Endothelial cell of umbilical vein (primary cell): ENCODE results near the gene LSM11. TPM values are rescaled to one million over a fixed set of nuclear protein-coding genes. Genes with fewer than 3 reads are reported as not detected.
A peak's percentile ranks its signal among the peaks of the same experiment; 100 is the strongest.

Experiments used
- BruUV-seq: library from RNA; stranded (reverse); fragments of 400-500 nt; replicated peaks from 2 replicates; lab custom pipeline; 2021; lab: Mats Ljungman, UMichigan
- CTCF ChIA-PET: fragments of 300-600, 350-600 bp; sonication (Branson Sonifier 250); formaldehyde crosslinking; loops from one replicate; lab custom pipeline; 2021; ENCODE audit warnings: antibody characterized with exemption, inconsistent platforms; lab: Charles Lee
- POLR2A ChIA-PET: fragments of 300-600, 350-600 bp; sonication (Branson Sonifier 250); formaldehyde crosslinking; loops from one replicate; lab custom pipeline; 2021; ENCODE audit warnings: antibody characterized with exemption, inconsistent platforms; lab: Charles Lee
- DNase-seq: peaks from one replicate; pipeline ENCODE4 v3.0.0-alpha.2; 2011; ENCODE audit warnings: low read depth, low spot score
- FAIRE-seq: peaks from 2 replicates; lab custom pipeline; 2011; peaks lifted over from hg19 to GRCh38; lab: Jason Lieb, UNC
- H2AFZ ChIP-seq: 2 replicates; pipeline ENCODE4 v1.6.0; 2012; ENCODE audit warnings: low read depth, low read length, control low read depth, inconsistent platforms
- H3K27ac ChIP-seq: 2 replicates; pipeline ENCODE4 v1.5.1; 2011; ENCODE audit warnings: low read depth, mild to moderate bottlenecking, control low read depth, low read length, moderate library complexity; ENCODE audit not compliant: insufficient read depth
- H3K27me3 ChIP-seq, 2 experiments: 2 replicates each; pipeline versions ENCODE4 v1.6.0 to v1.6.1; 2011; ENCODE audit warnings: low read length in 2 of 2, mixed read lengths in 1 of 2; ENCODE audit not compliant: control insufficient read depth in 2 of 2, insufficient read depth in 2 of 2
- H3K36me3 ChIP-seq, 2 experiments: 2 replicates in 1 of 2; 3 replicates in 1 of 2; pipeline ENCODE4 v1.5.1; 2011; ENCODE audit warnings: low read length in 2 of 2, mild to moderate bottlenecking in 1 of 2, moderate library complexity in 1 of 2; ENCODE audit not compliant: control insufficient read depth in 2 of 2, insufficient read depth in 2 of 2; ENCODE audit errors: extremely low read depth in 1 of 2
- H3K4me1 ChIP-seq: 3 replicates; pipeline ENCODE4 v1.5.1; 2011; ENCODE audit warnings: mild to moderate bottlenecking, low read length; ENCODE audit not compliant: control insufficient read depth, insufficient read depth; ENCODE audit errors: extremely low read depth
- H3K4me2 ChIP-seq: 2 replicates; pipeline ENCODE4 v1.6.1; 2011; ENCODE audit warnings: low read length, control low read depth, mixed read lengths; ENCODE audit not compliant: insufficient read depth
- H3K4me3 ChIP-seq, 3 experiments: fragments of 200-600 bp in 1 of 3; sonication (generic), shearing (Covaris generic) in 1 of 3; replicated peaks in 1 of 3; 2 replicates each; pipeline ENCODE4 v1.5.1; 2011 to 2016; ENCODE audit warnings: control low read depth in 3 of 3, low read length in 3 of 3, mild to moderate bottlenecking in 2 of 3, inconsistent platforms in 1 of 3, low read depth in 1 of 3, moderate library complexity in 1 of 3; ENCODE audit not compliant: insufficient read depth in 1 of 3
- H3K79me2 ChIP-seq: 2 replicates; pipeline ENCODE4 v1.6.0; 2012; ENCODE audit warnings: low read length, inconsistent platforms; ENCODE audit not compliant: control insufficient read depth, insufficient read depth
- H3K9ac ChIP-seq: replicated peaks from 2 replicates; pipeline ENCODE3; 2011; ENCODE audit warnings: low read length, control low read depth; ENCODE audit not compliant: insufficient read depth; ENCODE audit errors: extremely low read depth
- H3K9me1 ChIP-seq: replicated peaks from 3 replicates; pipeline ENCODE4 v1.6.0; 2011; ENCODE audit warnings: mild to moderate bottlenecking, low read length; ENCODE audit not compliant: control insufficient read depth, insufficient read depth; ENCODE audit errors: extremely low read depth
- H3K9me3 ChIP-seq: replicated peaks from 2 replicates; pipeline ENCODE4 v1.5.1; 2012; ENCODE audit warnings: low read length, inconsistent platforms; ENCODE audit not compliant: control insufficient read depth, insufficient read depth
- H4K20me1 ChIP-seq: replicated peaks from 2 replicates; pipeline ENCODE3; 2011; ENCODE audit warnings: mild to moderate bottlenecking, low read length; ENCODE audit not compliant: control insufficient read depth, insufficient read depth; ENCODE audit errors: extremely low read depth
- EZH2 ChIP-seq: IDR thresholded peaks from 2 replicates; pipeline ENCODE4 v1.6.1; 2012; ENCODE audit warnings: borderline replicate concordance, low read depth, mild to moderate bottlenecking, moderate library complexity, low read length, inconsistent platforms; ENCODE audit not compliant: severe bottlenecking
- FOS ChIP-seq: IDR thresholded peaks from 2 replicates; pipeline ENCODE4 v1.6.1; 2011; ENCODE audit warnings: mild to moderate bottlenecking, low read length, moderate library complexity, borderline replicate concordance; ENCODE audit not compliant: insufficient read depth
- GATA2 ChIP-seq: IDR thresholded peaks from 2 replicates; pipeline ENCODE4 v1.7.0; 2011; ENCODE audit warnings: low read depth, mild to moderate bottlenecking, moderate library complexity, mixed read lengths, low read length; ENCODE audit not compliant: insufficient read length, insufficient read depth
- JUN ChIP-seq: IDR thresholded peaks from 2 replicates; pipeline ENCODE4 v1.6.1; 2011; ENCODE audit warnings: borderline replicate concordance, low read depth; ENCODE audit not compliant: insufficient read length, insufficient read depth
- MAX ChIP-seq: IDR thresholded peaks from 2 replicates; pipeline ENCODE4 v1.6.1; 2011; ENCODE audit not compliant: insufficient read depth, insufficient read length
- MYC ChIP-seq: IDR thresholded peaks from one replicate; pipeline ENCODE4 v1.6.1; 2011; ENCODE audit warnings: mild to moderate bottlenecking, low read depth, low read length
- POLR2A ChIP-seq: IDR thresholded peaks from 2 replicates; pipeline ENCODE4 v1.6.1; 2012; ENCODE audit warnings: low read depth, mild to moderate bottlenecking, control low read depth, low read length
- POLR2AphosphoS5 ChIP-seq: IDR thresholded peaks from 2 replicates; pipeline ENCODE4 v1.6.1; 2012; ENCODE audit warnings: low read depth, mild to moderate bottlenecking, control low read depth, low read length, moderate library complexity; ENCODE audit not compliant: insufficient read depth
- dilution Hi-C: fragments of 300-500 bp; cut with MboI; formaldehyde crosslinking; loops from one replicate; pipeline ENCODE4 v1.15.0; 2019; ENCODE audit warnings: low sequenced_read_pairs; ENCODE audit not compliant: extremely low pct_ligation_motif_present
- intact Hi-C: fragments of 100-400 bp; cut with micrococcal nuclease; formaldehyde crosslinking; loops from one replicate; pipeline ENCODE4 v1.10.0; 2022
- polyA plus RNA-seq, 4 experiments: library from polyadenylated mRNA; depleted of rRNA in 3 of 4; stranded (reverse) in 3 of 4; unstranded in 1 of 4; fragments of >200 nt; gene quantifications; 2 replicates each; pipeline versions ENCODE4 v1.2.1 to v1.2.3, GENCODE V29; 2011 to 2012; ENCODE audit warnings: missing spikeins in 1 of 4
- total RNA-seq: library from RNA; stranded (reverse); gene quantifications from 2 replicates; pipeline ENCODE4 v1.2.3, GENCODE V29; 2021
- TF ChIP-seq, protein P1 (sequence below), 2 donors: IDR thresholded peaks; 1 replicate in 1 of 2; 2 replicates in 1 of 2; pipeline ENCODE4 v1.5.1; 2011; ENCODE audit warnings: low read length in 2 of 2, mild to moderate bottlenecking in 2 of 2, moderate library complexity in 2 of 2, control low read depth in 1 of 2, inconsistent platforms in 1 of 2, low read depth in 1 of 2; ENCODE audit not compliant: insufficient read depth in 1 of 2; ENCODE audit errors: extremely low read depth in 1 of 2

The LSM11 gene
- total and polyA plus RNA-seq, 2 donors (not counting 3 experiments of a cell fraction or from before 2014, with no cell fraction given): 3.5 to 7.3 TPM

DNA sequence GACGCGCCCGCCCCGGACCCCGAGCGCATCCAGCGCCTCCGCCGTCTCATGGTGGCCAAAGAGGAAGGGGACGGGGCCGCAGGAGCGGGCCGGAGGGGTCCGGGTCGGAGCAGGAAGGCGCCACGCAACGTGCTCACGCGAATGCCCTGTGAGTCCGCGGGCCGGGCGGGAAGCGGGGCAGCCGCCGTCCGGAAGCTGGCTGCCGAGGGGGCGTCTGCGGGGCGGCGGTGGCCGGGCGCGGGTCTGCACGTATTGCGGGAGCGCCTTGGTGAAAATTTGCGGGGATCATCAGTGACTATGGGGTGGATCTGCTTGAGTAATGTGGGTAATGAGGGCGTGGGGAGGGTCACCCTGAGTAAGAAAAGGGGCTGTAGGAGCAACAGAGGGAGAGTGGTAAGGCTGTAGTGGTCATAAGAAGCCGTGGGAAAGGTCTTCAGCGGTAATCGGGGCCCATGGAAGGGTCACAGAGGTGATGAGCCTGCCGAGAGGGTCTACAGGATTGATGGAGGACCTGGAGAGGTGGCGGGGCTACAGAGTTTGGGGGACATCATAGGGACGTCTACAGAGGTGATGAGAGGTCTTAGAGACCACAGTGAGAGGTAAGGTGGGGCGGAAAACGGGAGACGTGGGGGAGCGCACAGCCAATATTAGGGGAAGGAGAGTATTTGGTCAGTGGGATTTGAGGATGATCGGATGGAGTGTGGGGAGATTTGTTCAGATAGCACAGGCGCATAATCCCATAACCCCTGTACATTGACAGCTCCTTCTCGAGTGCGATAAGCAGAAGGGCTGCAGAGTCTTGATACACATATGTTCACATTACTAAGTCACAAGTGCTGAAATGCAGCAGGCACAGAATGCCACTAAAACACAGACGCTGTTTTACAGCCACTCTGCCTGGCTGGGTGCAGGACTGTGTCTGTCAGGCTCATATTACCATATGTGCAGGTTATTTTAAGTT, 819 bp downstream of the LSM11 start:
- H3K79me2 ChIP-seq: peaks cover 15% of the 10 kb centered on the region
- CTCF ChIA-PET: interaction anchor here (1.0 to 3.2 kb wide), 26 partner anchors 11 to 595 kb away, joined by 3 to 69 read pairs (median 4); partner anchors contain the start of gene THG1L
- no peaks in the 10 kb centered on the region for H3K9me3 ChIP-seq
- intact Hi-C loops (loop anchor here (5.0 kb wide), 1 partner anchor 492 kb away; no protein-coding TSS in a partner anchor), dilution Hi-C loops (no loop called here)
- H3K4me3 ChIP-seq: peak overlapping the region; percentile 54 to 67 (median 67)
- FAIRE-seq (peak; percentile 4), DNase-seq (peak; percentile 32)
- H3K4me1 ChIP-seq: peaks cover 14% of the 10 kb centered on the region
- no peaks in the 10 kb centered on the region for H3K36me3 ChIP-seq
- no peak for TF ChIP-seq FOS
- TF ChIP-seq, protein P1, sequence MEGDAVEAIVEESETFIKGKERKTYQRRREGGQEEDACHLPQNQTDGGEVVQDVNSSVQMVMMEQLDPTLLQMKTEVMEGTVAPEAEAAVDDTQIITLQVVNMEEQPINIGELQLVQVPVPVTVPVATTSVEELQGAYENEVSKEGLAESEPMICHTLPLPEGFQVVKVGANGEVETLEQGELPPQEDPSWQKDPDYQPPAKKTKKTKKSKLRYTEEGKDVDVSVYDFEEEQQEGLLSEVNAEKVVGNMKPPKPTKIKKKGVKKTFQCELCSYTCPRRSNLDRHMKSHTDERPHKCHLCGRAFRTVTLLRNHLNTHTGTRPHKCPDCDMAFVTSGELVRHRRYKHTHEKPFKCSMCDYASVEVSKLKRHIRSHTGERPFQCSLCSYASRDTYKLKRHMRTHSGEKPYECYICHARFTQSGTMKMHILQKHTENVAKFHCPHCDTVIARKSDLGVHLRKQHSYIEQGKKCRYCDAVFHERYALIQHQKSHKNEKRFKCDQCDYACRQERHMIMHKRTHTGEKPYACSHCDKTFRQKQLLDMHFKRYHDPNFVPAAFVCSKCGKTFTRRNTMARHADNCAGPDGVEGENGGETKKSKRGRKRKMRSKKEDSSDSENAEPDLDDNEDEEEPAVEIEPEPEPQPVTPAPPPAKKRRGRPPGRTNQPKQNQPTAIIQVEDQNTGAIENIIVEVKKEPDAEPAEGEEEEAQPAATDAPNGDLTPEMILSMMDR (IDR thresholded peaks at IDR 0.05; ENCODE audit: extremely low read depth in 1 of 2, insufficient read depth in 1 of 2, low read depth in 1 of 2, low read length in 2 of 2): no peak
- no peak for TF ChIP-seq POLR2A
- no peak for TF ChIP-seq EZH2
- no peak for TF ChIP-seq MAX
- no peak for TF ChIP-seq POLR2AphosphoS5
- TF ChIP-seq MYC: no peak
- TF ChIP-seq GATA2: no peak
- TF ChIP-seq JUN: no peak
- H3K27ac ChIP-seq: peak overlapping the region; percentile 58
- no peaks in the 10 kb centered on the region for H3K9me1 ChIP-seq
- H3K4me2 ChIP-seq: peak overlapping the region; percentile 65
- no TSS peak for BruUV-seq
- peak overlapping the region; percentile 50 for H3K9ac ChIP-seq
- peak overlapping the region; percentile 65 for H2AFZ ChIP-seq
- H3K27me3 ChIP-seq: no peaks in the 10 kb centered on the region
- H4K20me1 ChIP-seq: no peaks in the 10 kb centered on the region
- POLR2A ChIA-PET: interaction anchor here (0.6 kb wide), 1 partner anchor 194 kb away, joined by 3 read pairs; no protein-coding TSS in a partner anchor
